H9 (cell line): ENCODE measurements around the gene PRKACG. TPM values are rescaled to one million over a fixed set of nuclear protein-coding genes. Genes with fewer than 3 reads are reported as not detected.

ENCODE experiments used
- DNase-seq: peaks from one replicate; pipeline ENCODE4 v3.0.0-alpha.2; 2017
- H2AFZ ChIP-seq: one replicate; pipeline ENCODE4 v1.6.1; 2013; ENCODE audit warnings: mild to moderate bottlenecking, low read length, control low read depth, moderate library complexity
- H2AK5ac ChIP-seq: 2 replicates; pipeline ENCODE4 v1.6.1; 2013; ENCODE audit warnings: low read length, control low read depth, mixed read lengths; ENCODE audit not compliant: insufficient read length
- H2BK120ac ChIP-seq: one replicate; pipeline ENCODE4 v1.6.1; 2013; ENCODE audit warnings: low read depth, mild to moderate bottlenecking, low read length, control low read depth, inconsistent platforms; ENCODE audit not compliant: poor library complexity, severe bottlenecking
- H2BK12ac ChIP-seq: 2 replicates; pipeline ENCODE4 v1.6.1; 2013; ENCODE audit warnings: low read length, control low read depth, mixed read lengths, low read depth; ENCODE audit not compliant: insufficient read length
- H2BK15ac ChIP-seq: 2 replicates; pipeline ENCODE4 v1.6.1; 2013; ENCODE audit warnings: low read depth, low read length, control low read depth
- H2BK20ac ChIP-seq: one replicate; pipeline ENCODE4 v1.6.1; 2013; ENCODE audit warnings: low read depth, mild to moderate bottlenecking, low read length, control low read depth, inconsistent platforms; ENCODE audit not compliant: poor library complexity, severe bottlenecking
- H2BK5ac ChIP-seq: 2 replicates; pipeline ENCODE4 v1.6.1; 2013; ENCODE audit warnings: low read length, control low read depth, mixed read lengths; ENCODE audit not compliant: insufficient read length
- H3K14ac ChIP-seq: 2 replicates; pipeline ENCODE4 v1.6.1; 2013; ENCODE audit warnings: low read length, control low read depth; ENCODE audit not compliant: insufficient read depth
- H3K18ac ChIP-seq: 2 replicates; pipeline ENCODE4 v1.6.1; 2013; ENCODE audit warnings: low read depth, mild to moderate bottlenecking, mixed read lengths, low read length, control low read depth; ENCODE audit not compliant: insufficient read length
- H3K23ac ChIP-seq: 2 replicates; pipeline ENCODE4 v1.6.1; 2013; ENCODE audit warnings: low read length, control low read depth, mixed read lengths, low read depth; ENCODE audit not compliant: insufficient read length
- H3K23me2 ChIP-seq: 2 replicates; pipeline ENCODE4 v1.6.1; 2013; ENCODE audit warnings: low read depth, mild to moderate bottlenecking, mixed read lengths, low read length, control low read depth; ENCODE audit not compliant: insufficient read length, poor library complexity, severe bottlenecking
- H3K27ac ChIP-seq: 2 replicates; pipeline ENCODE4 v1.5.1; 2013; ENCODE audit warnings: low read length, control low read depth, mixed read lengths, low read depth; ENCODE audit not compliant: insufficient read length
- H3K27me3 ChIP-seq: 2 replicates; pipeline ENCODE4 v1.6.1; 2013; ENCODE audit warnings: low read length, control low read depth, inconsistent platforms; ENCODE audit not compliant: insufficient read depth
- H3K4ac ChIP-seq: 2 replicates; pipeline ENCODE4 v1.6.1; 2013; ENCODE audit warnings: low read depth, mild to moderate bottlenecking, control low read depth, inconsistent platforms, low read length, moderate library complexity
- H3K4me1 ChIP-seq: 2 replicates; pipeline ENCODE4 v1.6.1; 2013; ENCODE audit warnings: low read length, control low read depth, inconsistent platforms; ENCODE audit not compliant: insufficient read depth
- H3K4me2 ChIP-seq: 2 replicates; pipeline ENCODE4 v1.6.1; 2013; ENCODE audit warnings: low read length, control low read depth, mixed read lengths; ENCODE audit not compliant: insufficient read length, insufficient read depth
- H3K56ac ChIP-seq: 2 replicates; pipeline ENCODE4 v1.6.1; 2013; ENCODE audit warnings: low read depth, mild to moderate bottlenecking, mixed read lengths, low read length, control low read depth; ENCODE audit not compliant: insufficient read length
- H3K79me1 ChIP-seq: 2 replicates; pipeline ENCODE4 v1.6.1; 2013; ENCODE audit warnings: low read depth, mild to moderate bottlenecking, moderate library complexity, low read length, control low read depth, inconsistent platforms; ENCODE audit not compliant: insufficient read depth, poor library complexity, severe bottlenecking
- H3K79me2 ChIP-seq: 2 replicates; pipeline ENCODE4 v1.6.1; 2013; ENCODE audit warnings: low read length, control low read depth, inconsistent platforms; ENCODE audit not compliant: insufficient read depth
- H3K9ac ChIP-seq: 2 replicates; pipeline ENCODE4 v1.6.1; 2013; ENCODE audit warnings: low read length, control low read depth, mixed read lengths; ENCODE audit not compliant: insufficient read length; ENCODE audit errors: extremely low read depth
- H3K9me3 ChIP-seq: one replicate; pipeline ENCODE4 v1.6.1; 2013; ENCODE audit warnings: low read depth, low read length, inconsistent platforms; ENCODE audit not compliant: control insufficient read depth
- H3T11ph ChIP-seq: one replicate; pipeline ENCODE4 v1.6.1; 2013; ENCODE audit warnings: mild to moderate bottlenecking, low read length, control low read depth, inconsistent platforms
- H4K20me1 ChIP-seq: one replicate; pipeline ENCODE4 v1.6.1; 2013; ENCODE audit not compliant: control insufficient read depth, insufficient read length, insufficient read depth
- H4K5ac ChIP-seq: 2 replicates; pipeline ENCODE4 v1.6.1; 2013; ENCODE audit warnings: low read depth, mild to moderate bottlenecking, mixed read lengths, low read length, control low read depth; ENCODE audit not compliant: insufficient read length
- H4K8ac ChIP-seq: replicated peaks from 2 replicates; pipeline ENCODE4 v1.6.1; 2013; ENCODE audit warnings: low read length, control low read depth, mixed read lengths, low read depth; ENCODE audit not compliant: insufficient read length
- H4K91ac ChIP-seq: 2 replicates; pipeline ENCODE4 v1.6.1; 2013; ENCODE audit warnings: low read depth, mild to moderate bottlenecking, moderate library complexity, mixed read lengths, low read length, control low read depth; ENCODE audit not compliant: insufficient read length
- H3K27ac Mint-ChIP-seq, 3 experiments: 2 replicates in 2 of 3; 3 replicates in 1 of 3; pipeline ENCODE4 v1.8.0; 2020 to 2021; ENCODE audit warnings: mixed read lengths in 3 of 3, mild to moderate bottlenecking in 1 of 3, moderate library complexity in 1 of 3
- H3K27me3 Mint-ChIP-seq: 2 replicates; pipeline ENCODE4 v1.8.0; 2021; ENCODE audit warnings: low read depth, mild to moderate bottlenecking, moderate library complexity, mixed read lengths
- H3K36me3 Mint-ChIP-seq, 3 experiments: 2 replicates in 2 of 3; 3 replicates in 1 of 3; pipeline ENCODE4 v1.8.0; 2020 to 2021; ENCODE audit warnings: low read depth in 3 of 3, mixed read lengths in 3 of 3; ENCODE audit not compliant: insufficient read depth in 1 of 3
- H3K4me1 Mint-ChIP-seq, 2 experiments: 2 replicates each; pipeline ENCODE4 v1.8.0; 2020; ENCODE audit warnings: mixed read lengths in 2 of 2
- H3K4me3 Mint-ChIP-seq, 2 experiments: 2 replicates in 1 of 2; 3 replicates in 1 of 2; pipeline ENCODE4 v1.8.0; 2020 to 2021; ENCODE audit warnings: mild to moderate bottlenecking in 2 of 2, mixed read lengths in 2 of 2, moderate library complexity in 1 of 2
- H3K9me3 Mint-ChIP-seq, 2 experiments: 2 replicates in 1 of 2; 3 replicates in 1 of 2; pipeline ENCODE4 v1.8.0; 2020; ENCODE audit warnings: mild to moderate bottlenecking in 2 of 2, mixed read lengths in 2 of 2, moderate library complexity in 1 of 2
- CTCF ChIP-seq: fragments of 200-600 bp; sonication (generic); conservative IDR thresholded peaks from 3 replicates; pipeline ENCODE4 v1.8.0; 2021; ENCODE audit warnings: antibody characterized with exemption, mild to moderate bottlenecking
- WGBS: extraction: QIAGEN DNeasy Blood & Tissue Kit; methylation state at CpG from one replicate; pipeline ENCODE4 v1.1.7; 2013; ENCODE audit warnings: missing lambda C conversion rate, low lambda C conversion rate, mixed read lengths; ENCODE audit not compliant: insufficient read length; ENCODE audit errors: extremely low coverage; 5-methylcytosine and 5-hydroxymethylcytosine counted together
- total RNA-seq: library from RNA; stranded (reverse); gene quantifications from 2 replicates; pipeline ENCODE4 v1.2.1, GENCODE V29; 2021

Gene PRKACG
- total RNA-seq, 1 experiment from 2014 or later, result not detected

- no peak overlapping the region for H3K18ac ChIP-seq
- no peaks in the 10 kb centered on the region for H3K79me2 ChIP-seq
- H3K9me3 ChIP-seq, result no peaks in the 10 kb centered on the region
- no peak overlapping the region for H4K8ac ChIP-seq
- Mint-ChIP-seq H3K4me1 (peaks cover 32 to 52% of the 10 kb centered on the region in 2 experiments), H3K36me3 (no peaks in the 10 kb centered on the region), H3K27ac (0 out of 7 replicates have a peak overlapping the region, but pooled peaks of 1 of the 3 experiments have one; percentile 29), H3K27me3 (no peaks in the 10 kb centered on the region), H3K9me3 (no peaks in the 10 kb centered on the region), H3K4me3 (no peak overlapping the region)
- no peak overlapping the region for H3K27ac ChIP-seq
- no peaks in the 10 kb centered on the region for H4K20me1 ChIP-seq
- H2BK12ac ChIP-seq, result no peak overlapping the region
- peaks cover 3% of the 10 kb centered on the region; the same call in 1 of the 2 replicates for H3K4me1 ChIP-seq
- no peak overlapping the region for H3K9ac ChIP-seq
- H3K27me3 ChIP-seq, result no peaks in the 10 kb centered on the region
- H3K14ac ChIP-seq, result no peak overlapping the region
- H4K5ac ChIP-seq, result no peak overlapping the region
- no peak overlapping the region for H4K91ac ChIP-seq
- H3K23me2 ChIP-seq, result no peaks in the 10 kb centered on the region
- H2BK15ac ChIP-seq, result no peak overlapping the region
- no peak for TF ChIP-seq CTCF
- H3K79me1 ChIP-seq, result no peaks in the 10 kb centered on the region
- H3T11ph ChIP-seq, result no peak overlapping the region
- H2BK120ac ChIP-seq, result no peak overlapping the region
- no peak overlapping the region for H2BK20ac ChIP-seq
- H3K56ac ChIP-seq, result no peak overlapping the region
- no peak overlapping the region for H2AK5ac ChIP-seq
- no peak overlapping the region for H3K23ac ChIP-seq
- H2BK5ac ChIP-seq, result no peak overlapping the region
- H3K4me2 ChIP-seq, result no peak overlapping the region
- no CpG with 5 or more reads among the region's 3 CpGs for WGBS
- DNase-seq, result no peak
- no peak overlapping the region for H2AFZ ChIP-seq
- H3K4ac ChIP-seq, result no peak overlapping the region
Observed at GRCh38 chr9:69019808-69020207, 5.9 kb upstream of the PRKACG start.
